Endothelial cell of umbilical vein (primary cell): ENCODE data around the gene NPSR1. TPM values are rescaled to one million over a fixed set of nuclear protein-coding genes. Genes with fewer than 3 reads are reported as not detected.

Experiments
- BruUV-seq: library from RNA; stranded (reverse); fragments of 400-500 nt; replicated peaks from 2 replicates; lab custom pipeline; 2021; lab: Mats Ljungman, UMichigan
- CTCF ChIA-PET: fragments of 300-600, 350-600 bp; sonication (Branson Sonifier 250); formaldehyde crosslinking; loops from one replicate; lab custom pipeline; 2021; ENCODE audit warnings: antibody characterized with exemption, inconsistent platforms; lab: Charles Lee
- POLR2A ChIA-PET: fragments of 300-600, 350-600 bp; sonication (Branson Sonifier 250); formaldehyde crosslinking; loops from one replicate; lab custom pipeline; 2021; ENCODE audit warnings: antibody characterized with exemption, inconsistent platforms; lab: Charles Lee
- DNase-seq: peaks from one replicate; pipeline ENCODE4 v3.0.0-alpha.2; 2011; ENCODE audit warnings: low read depth, low spot score
- FAIRE-seq: peaks from 2 replicates; lab custom pipeline; 2011; peaks lifted over from hg19 to GRCh38; lab: Jason Lieb, UNC
- H2AFZ ChIP-seq: 2 replicates; pipeline ENCODE4 v1.6.0; 2012; ENCODE audit warnings: low read depth, low read length, control low read depth, inconsistent platforms
- H3K27ac ChIP-seq: 2 replicates; pipeline ENCODE4 v1.5.1; 2011; ENCODE audit warnings: low read depth, mild to moderate bottlenecking, control low read depth, low read length, moderate library complexity; ENCODE audit not compliant: insufficient read depth
- H3K27me3 ChIP-seq, 2 experiments: 2 replicates each; pipeline versions ENCODE4 v1.6.0 to v1.6.1; 2011; ENCODE audit warnings: low read length in 2 of 2, mixed read lengths in 1 of 2; ENCODE audit not compliant: control insufficient read depth in 2 of 2, insufficient read depth in 2 of 2
- H3K36me3 ChIP-seq, 2 experiments: 2 replicates in 1 of 2; 3 replicates in 1 of 2; pipeline ENCODE4 v1.5.1; 2011; ENCODE audit warnings: low read length in 2 of 2, mild to moderate bottlenecking in 1 of 2, moderate library complexity in 1 of 2; ENCODE audit not compliant: control insufficient read depth in 2 of 2, insufficient read depth in 2 of 2; ENCODE audit errors: extremely low read depth in 1 of 2
- H3K4me1 ChIP-seq: 3 replicates; pipeline ENCODE4 v1.5.1; 2011; ENCODE audit warnings: mild to moderate bottlenecking, low read length; ENCODE audit not compliant: control insufficient read depth, insufficient read depth; ENCODE audit errors: extremely low read depth
- H3K4me2 ChIP-seq: 2 replicates; pipeline ENCODE4 v1.6.1; 2011; ENCODE audit warnings: low read length, control low read depth, mixed read lengths; ENCODE audit not compliant: insufficient read depth
- H3K4me3 ChIP-seq, 3 experiments: fragments of 200-600 bp in 1 of 3; sonication (generic), shearing (Covaris generic) in 1 of 3; replicated peaks in 1 of 3; 2 replicates each; pipeline ENCODE4 v1.5.1; 2011 to 2016; ENCODE audit warnings: control low read depth in 3 of 3, low read length in 3 of 3, mild to moderate bottlenecking in 2 of 3, inconsistent platforms in 1 of 3, low read depth in 1 of 3, moderate library complexity in 1 of 3; ENCODE audit not compliant: insufficient read depth in 1 of 3
- H3K79me2 ChIP-seq: 2 replicates; pipeline ENCODE4 v1.6.0; 2012; ENCODE audit warnings: low read length, inconsistent platforms; ENCODE audit not compliant: control insufficient read depth, insufficient read depth
- H3K9ac ChIP-seq: replicated peaks from 2 replicates; pipeline ENCODE3; 2011; ENCODE audit warnings: low read length, control low read depth; ENCODE audit not compliant: insufficient read depth; ENCODE audit errors: extremely low read depth
- H3K9me1 ChIP-seq: replicated peaks from 3 replicates; pipeline ENCODE4 v1.6.0; 2011; ENCODE audit warnings: mild to moderate bottlenecking, low read length; ENCODE audit not compliant: control insufficient read depth, insufficient read depth; ENCODE audit errors: extremely low read depth
- H3K9me3 ChIP-seq: replicated peaks from 2 replicates; pipeline ENCODE4 v1.5.1; 2012; ENCODE audit warnings: low read length, inconsistent platforms; ENCODE audit not compliant: control insufficient read depth, insufficient read depth
- H4K20me1 ChIP-seq: replicated peaks from 2 replicates; pipeline ENCODE3; 2011; ENCODE audit warnings: mild to moderate bottlenecking, low read length; ENCODE audit not compliant: control insufficient read depth, insufficient read depth; ENCODE audit errors: extremely low read depth
- CTCF ChIP-seq, 2 donors: IDR thresholded peaks; 1 replicate in 1 of 2; 2 replicates in 1 of 2; pipeline ENCODE4 v1.5.1; 2011; ENCODE audit warnings: low read length in 2 of 2, mild to moderate bottlenecking in 2 of 2, moderate library complexity in 2 of 2, control low read depth in 1 of 2, inconsistent platforms in 1 of 2, low read depth in 1 of 2; ENCODE audit not compliant: insufficient read depth in 1 of 2; ENCODE audit errors: extremely low read depth in 1 of 2
- EZH2 ChIP-seq: IDR thresholded peaks from 2 replicates; pipeline ENCODE4 v1.6.1; 2012; ENCODE audit warnings: borderline replicate concordance, low read depth, mild to moderate bottlenecking, moderate library complexity, low read length, inconsistent platforms; ENCODE audit not compliant: severe bottlenecking
- FOS ChIP-seq: IDR thresholded peaks from 2 replicates; pipeline ENCODE4 v1.6.1; 2011; ENCODE audit warnings: mild to moderate bottlenecking, low read length, moderate library complexity, borderline replicate concordance; ENCODE audit not compliant: insufficient read depth
- GATA2 ChIP-seq: IDR thresholded peaks from 2 replicates; pipeline ENCODE4 v1.7.0; 2011; ENCODE audit warnings: low read depth, mild to moderate bottlenecking, moderate library complexity, mixed read lengths, low read length; ENCODE audit not compliant: insufficient read length, insufficient read depth
- JUN ChIP-seq: IDR thresholded peaks from 2 replicates; pipeline ENCODE4 v1.6.1; 2011; ENCODE audit warnings: borderline replicate concordance, low read depth; ENCODE audit not compliant: insufficient read length, insufficient read depth
- MAX ChIP-seq: IDR thresholded peaks from 2 replicates; pipeline ENCODE4 v1.6.1; 2011; ENCODE audit not compliant: insufficient read depth, insufficient read length
- MYC ChIP-seq: IDR thresholded peaks from one replicate; pipeline ENCODE4 v1.6.1; 2011; ENCODE audit warnings: mild to moderate bottlenecking, low read depth, low read length
- POLR2A ChIP-seq: IDR thresholded peaks from 2 replicates; pipeline ENCODE4 v1.6.1; 2012; ENCODE audit warnings: low read depth, mild to moderate bottlenecking, control low read depth, low read length
- POLR2AphosphoS5 ChIP-seq: IDR thresholded peaks from 2 replicates; pipeline ENCODE4 v1.6.1; 2012; ENCODE audit warnings: low read depth, mild to moderate bottlenecking, control low read depth, low read length, moderate library complexity; ENCODE audit not compliant: insufficient read depth
- dilution Hi-C: fragments of 300-500 bp; cut with MboI; formaldehyde crosslinking; loops from one replicate; pipeline ENCODE4 v1.15.0; 2019; ENCODE audit warnings: low sequenced_read_pairs; ENCODE audit not compliant: extremely low pct_ligation_motif_present
- intact Hi-C: fragments of 100-400 bp; cut with micrococcal nuclease; formaldehyde crosslinking; loops from one replicate; pipeline ENCODE4 v1.10.0; 2022
- polyA plus RNA-seq, 4 experiments: library from polyadenylated mRNA; depleted of rRNA in 3 of 4; stranded (reverse) in 3 of 4; unstranded in 1 of 4; fragments of >200 nt; gene quantifications; 2 replicates each; pipeline versions ENCODE4 v1.2.1 to v1.2.3, GENCODE V29; 2011 to 2012; ENCODE audit warnings: missing spikeins in 1 of 4
- total RNA-seq: library from RNA; stranded (reverse); gene quantifications from 2 replicates; pipeline ENCODE4 v1.2.3, GENCODE V29; 2021

The NPSR1 gene
- total and polyA plus RNA-seq, 2 donors (not counting 3 experiments of a cell fraction or from before 2014, with no cell fraction given) = not detected

GRCh38 chr7:34839645-34840044 lies 181.6 kb downstream of the NPSR1 start:
- peaks cover 14% of the 10 kb centered on the region for H3K4me1 ChIP-seq
- H3K27ac ChIP-seq = no peak overlapping the region
- H3K4me3 ChIP-seq = no peak overlapping the region
- FAIRE-seq = no peak
- peaks cover 0 to under 1% of the 10 kb centered on the region in 2 experiments for H3K27me3 ChIP-seq
- TF ChIP-seq CTCF (IDR thresholded peaks at IDR 0.05; ENCODE audit: extremely low read depth in 1 of 2, insufficient read depth in 1 of 2, low read depth in 1 of 2, low read length in 2 of 2) (no peak), POLR2A (no peak), POLR2AphosphoS5 (no peak), MAX (no peak), FOS (no peak), JUN (no peak), EZH2 (no peak), MYC (no peak), GATA2 (no peak)
- no peak overlapping the region for H3K4me2 ChIP-seq
- H3K79me2 ChIP-seq = no peaks in the 10 kb centered on the region
- CTCF ChIA-PET = interaction anchor here (1.0 kb wide), 1 partner anchor 10 kb away, joined by 3 read pairs; no protein-coding TSS in a partner anchor
- H2AFZ ChIP-seq = no peak overlapping the region
- no peak overlapping the region for H3K9ac ChIP-seq
- DNase-seq = no peak
- dilution Hi-C loops (no loop called here), intact Hi-C loops (loop anchor here (5.0 kb wide), 1 partner anchor 198 kb away; the partner anchor contains the start of gene DPY19L1)
- POLR2A ChIA-PET = no interaction called here
- no peaks in the 10 kb centered on the region for H3K9me3 ChIP-seq
- no TSS peak for BruUV-seq
- H3K36me3 ChIP-seq = no peaks in the 10 kb centered on the region
- H4K20me1 ChIP-seq = no peaks in the 10 kb centered on the region
- no peaks in the 10 kb centered on the region for H3K9me1 ChIP-seq
